NCI-H774 (cell line): ENCODE results near the gene CHI3L1.

ENCODE experiments used
- DNase-seq: peaks from one replicate; lab custom pipeline; 2025; lab: John Stamatoyannopoulos, UW

Gene CHI3L1

GRCh38 chr1:203181586-203182386, 4.7 kb downstream of the CHI3L1 start:
- DNase-seq, result no peak

GRCh38 chr1:203180611-203181330, 5.7 kb downstream of the CHI3L1 start:
- no peak for DNase-seq

- no peak for DNase-seq
Observed at GRCh38 chr1:203179667-203180005, 6.9 kb downstream of the CHI3L1 start.

GRCh38 chr1:203178821-203179666, 7.5 kb downstream of the CHI3L1 start:
- no peak for DNase-seq

GRCh38 chr1:203178083-203178482, 8.4 kb downstream of the CHI3L1 start:
- DNase-seq, result no peak

GRCh38 chr1:203177470-203178039, 8.9 kb downstream of the CHI3L1 start:
- DNase-seq, result no peak

GRCh38 chr1:203177036-203177405, 9.5 kb downstream of the CHI3L1 start:
- DNase-seq, result no peak

GRCh38 chr1:203176273-203177035, 10.1 kb downstream of the CHI3L1 start:
- no peak for DNase-seq

- DNase-seq, result no peak
Observed at GRCh38 chr1:203175827-203176241, 10.7 kb downstream of the CHI3L1 start.

- no peak for DNase-seq
Observed at GRCh38 chr1:203175237-203175826, 11.2 kb downstream of the CHI3L1 start, which contains the start of gene MYBPH. Gene MYBPH (minus strand): TSS chr1:203175826. CDS start chr1:203175755, 71 bp downstream.

- DNase-seq, result no peak
Observed at GRCh38 chr1:203174324-203174985, 12.0 kb downstream of the CHI3L1 start.

GRCh38 chr1:203173566-203173965, 12.9 kb downstream of the CHI3L1 start:
- no peak for DNase-seq

GRCh38 chr1:203173011-203173555, 13.4 kb downstream of the CHI3L1 start:
- DNase-seq, result no peak

GRCh38 chr1:203172184-203173010, 14.1 kb downstream of the CHI3L1 start:
- DNase-seq, result no peak

GRCh38 chr1:203171341-203172183, 14.9 kb downstream of the CHI3L1 start:
- DNase-seq, result no peak

GRCh38 chr1:203170625-203171330, 15.7 kb downstream of the CHI3L1 start:
- DNase-seq, result no peak

GRCh38 chr1:203169770-203170520, 16.6 kb downstream of the CHI3L1 start:
- no peak for DNase-seq
